Stimulated activated CD4-positive, alpha-beta T cell treated with anti-CD3 and anti-CD28 coated beads, Interleukin-1b, Interleukin-23, amount 100 ng/mL, for 1 hour (primary cell): ENCODE results near the gene NLRC3.

Source experiments
- DNase-seq, 2 donors: peaks; one replicate each; pipeline ENCODE4 v3.0.0-alpha.2; 2020; ENCODE audit warnings: low read depth in 2 of 2

NLRC3 gene

DNA sequence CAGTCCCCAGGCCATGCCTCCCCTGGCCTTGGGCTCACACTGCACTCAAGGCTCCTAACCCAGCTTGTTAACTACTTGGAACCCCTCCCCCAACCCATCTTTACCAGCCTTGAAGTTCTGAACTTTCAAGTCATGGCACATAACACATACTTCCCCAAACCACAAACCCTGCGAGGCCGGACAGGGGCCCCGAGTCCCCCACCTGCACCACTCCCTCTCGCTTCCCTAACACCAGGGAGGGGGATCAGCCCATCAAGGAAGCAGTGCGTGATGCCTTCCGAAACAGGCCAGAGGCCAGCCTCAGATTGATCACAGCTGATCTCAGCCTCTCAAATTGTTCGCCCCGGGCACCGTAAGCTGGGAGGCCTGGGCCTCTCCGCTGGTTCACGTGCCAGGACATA lies 3.0 kb upstream of the NLRC3 start:
- DNase-seq, result no peak

DNA sequence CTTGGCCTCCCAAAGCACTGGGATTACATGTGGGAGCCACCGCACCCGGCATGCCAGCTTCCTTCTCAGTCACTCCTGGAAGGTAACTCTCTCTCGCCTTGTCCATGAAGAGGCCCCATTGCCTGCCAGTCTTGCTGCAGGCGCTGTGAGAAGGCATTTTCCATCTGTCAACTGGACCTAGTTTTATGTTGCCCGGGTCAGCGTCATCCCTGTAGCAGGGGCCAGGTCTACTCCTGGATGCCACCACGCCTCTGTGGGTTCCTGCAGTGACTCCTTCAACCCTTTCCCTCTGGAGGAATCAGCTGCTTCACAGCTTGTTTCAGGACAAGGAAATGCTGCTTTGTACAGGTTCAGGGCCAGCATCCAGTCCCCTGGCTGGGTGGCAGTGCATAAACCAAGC lies 2.6 kb upstream of the NLRC3 start:
- no peak for DNase-seq

DNA sequence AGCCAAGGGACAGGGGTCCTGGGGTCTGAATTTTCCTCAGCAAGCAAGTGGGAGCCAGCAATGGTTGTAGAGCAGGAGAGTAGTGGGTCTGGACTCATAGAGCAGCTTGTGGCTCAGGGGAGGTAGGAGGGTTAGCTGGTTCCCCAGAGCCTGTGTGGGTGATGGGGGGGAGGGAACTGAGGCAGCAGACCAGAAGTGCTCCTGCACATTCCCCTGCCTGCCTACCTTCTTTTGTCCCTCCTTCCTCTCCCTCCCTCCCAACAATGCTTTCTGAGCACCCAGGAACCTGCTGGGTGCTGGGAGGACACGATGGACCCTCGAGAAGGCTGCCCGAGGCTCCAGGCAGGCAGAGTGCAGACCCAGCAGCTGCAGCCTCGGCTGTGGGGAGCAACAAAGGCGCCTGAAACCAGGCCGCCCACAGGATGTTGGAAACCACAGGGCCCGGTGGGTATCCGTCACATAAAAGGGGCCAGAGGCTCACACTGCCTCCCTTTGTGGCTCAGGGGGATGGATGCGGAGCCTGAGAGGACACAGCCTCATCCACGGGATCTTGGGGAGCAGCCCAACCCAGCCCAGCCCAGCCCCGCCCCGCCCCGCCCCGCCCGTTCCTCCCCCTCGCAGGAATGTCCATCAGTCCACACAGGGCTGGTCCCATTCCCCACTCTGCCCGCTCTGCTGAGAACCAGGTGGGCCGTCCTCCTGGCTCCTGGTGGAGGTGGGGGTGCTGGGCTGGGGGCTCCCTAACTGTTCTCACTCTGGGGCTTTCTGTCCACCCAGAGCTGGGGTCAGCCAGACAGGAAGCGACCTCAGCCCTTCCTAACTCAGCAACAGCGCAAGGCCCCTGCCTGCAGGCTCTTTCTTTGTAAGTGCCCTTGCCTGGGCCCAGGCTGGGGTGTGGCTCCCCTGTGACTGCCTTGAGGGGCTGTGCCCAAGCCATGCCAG lies 1.7 kb upstream of the NLRC3 start:
- no peak for DNase-seq

DNA sequence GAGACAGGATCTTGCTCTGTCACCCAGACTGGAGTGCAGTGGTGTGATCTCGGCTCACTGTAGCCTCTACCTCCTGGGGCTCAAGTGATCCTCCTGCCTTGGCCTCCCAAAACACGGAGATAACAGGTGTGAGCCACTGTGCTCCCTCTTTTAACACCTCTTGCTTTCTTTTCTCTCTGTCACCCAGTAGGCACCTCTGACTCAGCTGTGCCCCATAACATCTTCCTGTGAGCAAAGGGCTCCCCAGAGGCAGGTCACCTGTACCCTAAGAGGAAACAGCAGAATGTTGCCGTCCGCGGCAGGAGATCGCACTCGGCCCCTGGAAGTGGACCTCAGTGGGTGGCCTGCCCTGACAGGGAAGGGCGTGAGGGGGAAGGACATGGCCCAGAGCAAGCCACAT lies 918 bp upstream of the NLRC3 start:
- peak in 1 of 2 donors; percentile 29 for DNase-seq

DNA sequence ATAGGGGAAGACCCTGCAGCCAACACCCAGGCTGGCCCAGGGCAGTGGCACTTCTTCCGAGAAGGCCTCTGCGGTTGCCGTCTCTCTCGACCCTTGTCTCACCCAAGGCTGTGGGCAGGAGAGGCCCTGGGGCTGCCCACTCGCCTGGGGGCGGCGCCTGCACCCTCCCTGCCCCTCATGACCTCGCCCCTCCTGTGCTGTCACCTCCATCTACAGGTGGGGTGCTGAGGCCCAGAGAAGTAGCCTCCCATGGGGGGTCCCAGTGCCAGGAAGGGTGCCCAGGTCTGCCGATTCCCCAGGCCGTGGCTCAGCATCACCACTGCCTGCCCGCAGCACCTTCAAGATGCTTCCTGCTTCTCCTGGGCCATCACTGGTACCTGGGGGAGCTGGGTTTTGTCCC lies 992 bp downstream of the NLRC3 start:
- no peak for DNase-seq

DNA sequence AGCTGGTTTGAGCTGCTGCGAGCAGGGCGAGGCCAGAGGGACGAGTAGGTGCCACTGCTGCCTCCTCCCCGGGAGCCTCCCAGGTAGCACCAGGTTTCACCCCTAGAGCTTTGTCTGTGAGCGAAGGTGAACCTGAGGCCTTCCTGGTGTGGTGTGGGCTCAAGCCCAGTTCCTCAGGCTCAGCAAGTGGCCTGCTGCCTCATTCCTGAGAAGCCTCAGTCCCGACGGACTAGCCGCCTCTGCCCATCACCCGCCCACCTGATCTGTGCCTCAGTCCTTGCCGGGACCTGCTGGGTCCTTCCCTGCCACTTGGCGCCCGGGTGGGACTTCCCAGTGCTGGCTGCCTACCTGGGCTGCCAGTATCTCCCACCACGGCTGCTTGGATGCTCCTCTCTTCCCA lies 1.7 kb downstream of the NLRC3 start:
- no peak for DNase-seq

DNA sequence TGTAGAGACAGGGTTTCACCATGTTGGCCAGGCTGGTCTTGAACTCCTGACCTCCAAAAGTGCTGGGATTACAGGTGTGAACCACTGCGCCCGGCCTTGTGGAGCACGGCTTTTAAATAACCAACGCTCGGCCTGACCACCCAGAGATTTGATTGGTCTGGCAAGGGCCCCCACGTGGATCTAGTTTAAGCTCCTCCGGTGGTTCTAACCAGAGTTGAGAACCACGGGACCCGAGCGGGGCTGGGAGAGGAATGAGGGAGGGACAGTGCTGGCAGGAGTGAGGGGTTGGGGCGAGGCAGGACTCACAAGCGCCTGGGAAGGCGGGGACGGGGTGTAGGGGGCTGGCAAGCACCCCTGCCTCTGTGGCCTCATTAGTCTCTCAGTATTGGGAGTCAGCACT lies 3.0 kb downstream of the NLRC3 start:
- DNase-seq, result no peak

DNA sequence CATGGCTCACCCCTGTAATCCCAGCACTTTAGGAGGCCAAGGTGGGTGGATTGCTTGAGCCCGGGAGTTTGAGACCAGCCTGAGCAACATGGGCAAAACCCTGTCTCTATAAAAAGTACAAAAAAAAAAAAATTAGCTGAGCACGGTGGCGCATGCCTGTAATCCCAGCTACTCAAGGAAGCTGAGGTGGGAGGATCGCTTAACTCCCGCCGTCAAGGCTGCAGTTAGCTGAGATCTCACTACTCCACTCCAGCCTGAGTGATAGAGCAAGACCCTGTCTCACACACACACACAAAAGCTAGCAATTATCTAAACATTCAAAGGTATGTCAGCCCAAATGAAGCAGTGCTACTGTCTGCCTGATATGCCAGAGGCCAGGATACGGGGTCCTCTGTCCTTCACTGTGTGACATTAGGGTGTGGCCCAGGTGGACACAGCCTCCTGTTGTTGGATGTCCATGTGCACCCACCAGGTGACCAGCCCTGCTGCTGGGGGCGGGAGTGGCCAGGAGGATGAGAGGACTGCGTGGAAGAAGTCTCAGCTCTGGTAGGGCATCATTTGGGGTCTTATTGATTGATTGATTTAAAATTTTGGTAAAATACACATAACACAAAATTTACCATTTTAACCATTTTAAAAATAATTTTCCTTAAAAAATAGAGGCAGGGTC lies 3.9 kb downstream of the NLRC3 start:
- DNase-seq, result no peak

DNA sequence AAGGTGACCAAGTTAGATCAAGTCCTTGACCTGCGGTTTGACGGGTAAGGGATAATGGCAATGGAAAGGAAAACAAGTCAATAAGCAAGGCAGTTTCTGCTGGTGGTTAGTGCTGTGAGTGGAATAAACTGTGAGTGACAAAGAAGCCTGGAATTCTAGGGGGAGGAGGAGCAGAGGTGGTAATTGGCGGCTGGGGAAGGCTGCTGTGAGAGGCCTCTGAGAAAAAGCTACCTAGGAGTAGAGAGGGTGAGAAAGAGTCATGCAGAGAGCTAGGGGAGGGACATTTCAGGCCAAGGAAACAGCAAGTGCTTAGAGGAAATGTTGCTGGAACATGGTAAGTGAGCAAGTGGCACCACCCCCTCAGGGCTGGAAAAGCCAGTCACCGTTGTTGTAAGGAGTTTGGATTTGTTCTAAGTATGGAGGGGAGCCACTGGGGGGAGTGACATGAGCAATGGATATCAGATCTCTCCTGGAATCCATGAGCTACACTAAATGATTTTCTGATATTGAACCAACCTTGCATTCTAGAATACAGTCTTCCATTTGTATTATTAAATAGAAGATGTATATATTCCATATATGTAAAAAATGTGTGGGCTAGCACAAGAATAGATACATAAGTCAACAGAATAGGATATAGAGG lies 6.7 kb downstream of the NLRC3 start:
- no peak for DNase-seq

DNA sequence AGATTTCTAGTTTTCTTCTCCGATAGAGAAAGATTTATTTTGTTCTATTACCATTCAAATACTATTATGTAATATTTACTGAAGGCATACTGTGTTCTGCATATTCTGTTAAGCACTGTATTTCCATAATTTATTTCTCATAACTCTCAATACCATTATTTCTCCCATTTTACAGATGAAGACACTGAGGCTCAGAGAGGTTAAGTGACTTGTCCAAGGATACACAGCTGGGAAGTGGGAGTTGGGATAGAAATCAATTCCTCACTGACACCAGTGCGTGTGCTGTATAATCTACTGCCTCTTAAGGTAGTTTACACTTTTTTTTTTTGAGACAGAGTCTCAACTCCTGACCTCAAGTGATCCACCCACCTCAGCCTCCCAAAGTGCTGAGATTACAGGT lies 7.4 kb downstream of the NLRC3 start:
- DNase-seq, result no peak

DNA sequence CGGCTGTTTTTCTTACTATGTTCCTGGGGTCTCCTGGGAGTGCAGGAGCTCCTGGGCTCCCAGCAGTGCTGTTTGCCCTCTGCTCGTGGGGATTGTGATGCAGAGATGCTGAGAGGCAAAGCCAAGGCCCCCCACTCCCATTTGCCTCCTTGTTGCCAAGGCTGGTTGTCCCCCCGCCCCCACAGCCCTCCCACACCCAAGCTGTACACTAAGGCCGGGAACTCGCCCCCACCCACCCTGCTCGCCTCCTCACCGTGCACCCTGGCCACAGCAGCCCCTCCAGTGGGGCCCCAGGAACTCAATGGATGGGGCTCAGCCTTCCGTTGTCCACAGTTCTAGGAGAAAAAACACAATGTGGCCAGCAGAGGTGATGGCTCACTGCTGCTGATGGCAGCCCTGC lies 10.2 kb downstream of the NLRC3 start:
- no peak for DNase-seq

DNA sequence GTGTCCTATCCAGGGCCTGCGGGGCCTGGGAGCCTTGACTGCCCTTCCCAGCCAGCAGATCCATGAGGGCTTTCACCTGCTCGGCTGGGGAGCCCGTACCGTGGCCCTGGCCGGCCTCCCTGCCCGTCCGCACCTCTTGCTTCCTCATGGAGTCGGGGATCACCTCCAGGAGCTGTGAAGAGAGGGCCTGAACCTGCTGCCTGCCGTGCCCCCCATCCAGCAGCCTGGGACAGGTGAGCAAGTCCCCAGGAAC lies 12.4 kb downstream of the NLRC3 start:
- no peak for DNase-seq

DNA sequence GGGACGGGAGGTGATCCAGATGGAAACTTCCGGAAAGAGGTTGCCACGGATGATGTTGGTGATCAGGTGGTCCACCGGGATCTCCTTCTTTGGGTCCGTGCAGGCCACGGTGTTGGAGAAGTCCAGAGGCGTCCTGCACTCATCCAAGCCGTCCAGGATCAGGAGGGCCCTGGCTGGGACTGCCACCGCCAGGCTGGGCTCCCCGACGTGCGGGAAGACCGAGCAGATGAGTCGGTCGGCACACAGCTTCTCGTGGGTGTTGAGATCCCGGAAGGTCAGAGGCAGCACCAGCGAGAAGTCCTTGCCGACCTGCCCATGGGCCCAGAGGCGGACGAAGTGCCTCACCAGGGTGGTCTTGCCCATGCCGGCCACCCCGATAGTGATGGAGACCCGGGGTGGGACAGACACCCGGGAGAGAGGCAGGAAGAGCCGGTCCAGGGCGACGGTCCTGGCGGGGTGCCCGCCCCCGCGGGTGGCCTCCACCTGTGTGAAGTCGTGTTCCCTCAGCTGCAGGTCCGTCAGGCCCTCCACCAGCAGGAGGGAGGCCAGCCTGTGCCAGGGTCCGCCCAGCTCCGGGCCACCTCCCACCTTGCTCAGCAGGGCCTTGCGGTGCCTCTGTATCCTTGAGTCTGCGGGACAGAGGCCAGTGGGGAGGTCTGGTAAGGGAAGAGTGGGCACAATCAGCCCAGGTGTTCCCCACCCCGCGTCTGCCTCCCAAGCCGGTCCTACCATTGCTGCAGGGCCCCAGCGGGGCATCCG lies 12.9 kb downstream of the NLRC3 start:
- no peak for DNase-seq

DNA sequence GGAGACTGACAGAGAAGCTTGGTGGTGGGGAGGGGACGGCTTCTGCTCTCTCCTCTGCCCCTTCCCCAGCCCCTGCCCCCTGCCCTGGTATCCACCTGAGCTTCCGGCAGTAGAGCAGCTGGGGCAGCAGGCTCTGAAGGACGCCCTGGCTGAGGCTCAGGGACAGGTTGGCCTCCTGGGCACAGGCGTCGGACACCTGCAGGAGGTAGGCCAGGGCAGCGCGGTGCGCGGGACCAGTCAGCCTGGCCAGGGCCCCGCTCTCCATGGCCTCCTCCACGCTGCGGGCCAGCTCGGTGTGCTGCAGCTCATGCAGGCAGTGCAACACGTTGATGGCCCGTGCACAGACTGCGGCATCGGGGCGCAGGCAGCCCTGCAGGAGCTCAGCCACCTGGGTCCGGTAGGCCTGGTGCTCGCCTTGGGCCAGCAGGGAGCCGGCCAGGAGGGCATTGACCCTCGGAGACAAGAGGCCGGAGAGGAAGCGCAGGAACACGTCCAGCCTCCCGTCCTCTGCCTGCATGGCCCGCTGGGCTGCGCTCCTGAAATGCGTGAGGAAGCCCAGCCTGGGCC lies 14.2 kb downstream of the NLRC3 start:
- DNase-seq, result no peak

DNA sequence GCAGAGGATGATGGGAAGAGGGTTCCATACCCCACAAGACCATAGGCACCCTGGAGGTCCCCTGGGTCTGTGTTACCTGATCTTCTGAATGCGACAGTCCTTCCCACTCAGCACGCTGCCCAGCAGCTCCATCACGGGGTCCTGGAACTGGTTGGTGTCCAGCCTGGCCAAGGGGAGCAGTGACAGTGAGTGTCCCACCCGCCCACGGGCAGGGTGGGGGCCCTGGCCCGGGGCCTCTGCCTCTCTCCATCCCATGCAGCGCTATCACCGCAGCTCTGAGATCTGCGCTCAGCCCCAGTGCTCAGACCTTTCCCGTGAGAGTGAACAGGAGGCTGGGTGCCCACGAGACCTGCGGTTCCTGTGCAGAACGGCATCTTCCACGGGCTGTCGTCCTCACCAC lies 15.6 kb downstream of the NLRC3 start:
- DNase-seq, result no peak

DNA sequence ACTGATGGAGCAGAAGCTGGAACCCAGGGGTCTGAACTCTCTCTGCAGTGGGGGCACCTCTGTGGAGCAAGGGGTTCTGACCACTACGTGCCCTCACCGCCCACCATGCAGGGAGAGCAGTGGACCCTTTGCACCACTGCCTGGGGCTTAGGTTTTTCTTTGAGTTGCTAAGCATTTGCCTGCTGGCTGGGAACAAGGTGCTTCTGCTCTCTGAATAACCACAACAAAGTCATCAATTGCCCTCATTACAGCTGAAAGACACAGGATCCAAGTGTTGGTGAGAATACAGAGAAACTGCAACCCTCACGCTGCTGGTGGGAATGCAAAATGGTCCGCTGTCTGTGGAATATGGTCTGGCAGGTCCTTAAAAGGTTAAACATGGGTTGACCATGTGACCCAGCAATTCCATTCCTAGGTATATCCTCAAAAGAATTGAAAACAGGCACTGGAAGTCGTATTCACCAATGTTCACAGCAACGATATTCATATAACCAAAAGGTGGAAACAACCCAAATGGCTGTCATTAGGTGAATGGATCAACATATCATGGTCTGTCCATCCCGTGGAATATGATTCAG lies 22.8 kb downstream of the NLRC3 start:
- no peak for DNase-seq

DNA sequence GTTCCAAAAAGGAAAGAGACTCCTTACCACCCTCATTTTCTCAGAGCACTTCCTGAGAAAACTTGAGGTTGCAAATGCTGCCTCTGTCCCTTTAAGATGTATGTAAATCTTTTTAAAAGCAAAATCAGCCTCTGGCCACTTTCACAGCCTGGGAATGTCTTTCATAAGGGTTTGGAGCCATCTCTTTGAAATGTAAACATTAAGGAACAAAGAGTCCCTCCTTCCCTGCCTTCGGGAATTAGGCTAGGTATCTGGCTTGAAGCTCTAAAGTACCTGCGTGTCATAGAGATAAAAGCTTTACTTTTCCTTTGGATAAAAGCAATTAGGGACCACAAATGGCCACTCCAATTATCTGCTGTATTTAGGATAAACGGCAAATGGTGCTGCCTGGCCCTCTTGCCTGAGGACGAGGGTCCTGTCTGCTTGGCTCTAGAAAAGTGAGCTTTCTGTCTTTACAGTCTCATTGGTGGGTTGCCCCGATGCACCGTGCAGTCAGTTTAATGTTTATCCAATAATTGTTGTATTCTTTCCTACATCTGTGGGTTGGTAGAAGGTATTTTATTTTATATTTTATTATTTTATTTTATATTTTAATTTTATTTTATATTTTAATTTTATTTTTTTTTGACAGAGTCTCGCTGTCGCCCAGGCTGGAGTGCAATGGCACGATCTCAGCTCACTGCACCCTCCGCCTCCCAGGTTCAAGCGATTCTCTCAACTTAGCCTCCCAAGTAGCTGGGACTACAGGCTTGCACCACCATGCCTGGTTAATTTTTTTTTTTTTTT lies 23.9 kb downstream of the NLRC3 start:
- no peak for DNase-seq

DNA sequence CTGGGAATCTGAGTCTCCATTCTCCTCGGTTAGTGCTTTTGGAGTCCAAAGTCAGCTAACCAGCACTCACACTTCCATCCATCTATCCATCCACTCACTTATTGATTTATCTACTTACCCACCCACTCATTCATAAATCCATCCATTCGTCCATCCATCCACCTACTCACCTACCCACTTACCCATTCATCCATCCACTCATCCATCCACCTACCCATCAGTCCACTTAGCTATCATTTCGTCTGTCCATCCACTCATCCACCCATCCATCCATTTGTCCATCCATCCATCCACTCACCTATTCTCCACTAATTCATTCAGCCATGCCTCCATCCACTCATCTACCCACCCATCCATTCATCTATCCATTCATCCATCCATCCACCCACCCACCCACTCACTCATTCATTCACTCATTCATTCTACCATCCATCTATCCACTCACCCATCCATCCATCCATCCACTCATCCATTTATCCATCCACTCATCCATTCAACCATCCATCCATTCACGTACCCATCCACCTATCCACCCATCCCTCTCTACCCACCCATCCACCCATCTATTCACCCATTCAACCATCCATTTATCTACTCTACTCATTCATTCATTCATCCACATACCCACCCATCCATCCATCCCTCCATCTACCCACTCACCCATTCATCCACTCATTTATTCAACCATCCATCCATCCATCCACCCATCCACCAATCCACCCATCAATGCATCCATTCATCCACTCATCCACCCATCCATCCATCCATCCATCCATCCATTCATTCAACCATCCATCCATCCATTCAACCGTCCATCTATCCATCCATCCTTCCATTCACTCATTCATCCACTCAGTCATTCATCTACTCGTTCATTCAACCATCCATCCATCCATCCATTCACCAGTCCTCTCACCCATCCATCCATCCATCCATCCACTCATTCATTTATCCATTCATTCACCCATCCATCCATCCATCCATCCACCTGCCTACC lies 26.1 kb downstream of the NLRC3 start:
- DNase-seq, result no peak

DNA sequence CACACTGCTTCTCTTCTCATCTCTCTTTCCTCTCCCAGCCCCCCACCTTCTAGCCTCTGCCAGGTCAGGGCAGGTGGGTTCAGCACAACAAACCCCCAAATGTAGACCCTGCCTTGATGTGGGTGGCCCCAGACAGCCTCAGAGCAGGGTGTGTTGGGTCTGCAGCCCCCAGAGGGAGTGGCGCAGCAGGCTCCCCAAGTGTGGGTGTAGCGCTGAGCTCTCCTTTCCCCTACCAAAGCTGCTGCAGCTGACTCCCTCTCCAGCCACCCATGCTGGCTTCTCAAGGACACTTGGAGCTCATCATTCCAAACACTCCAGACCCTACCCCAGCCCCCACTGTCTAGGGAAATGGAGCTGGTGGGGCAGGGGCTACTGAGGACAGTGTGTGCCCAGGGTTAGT lies 27.3 kb downstream of the NLRC3 start:
- DNase-seq, result no peak

DNA sequence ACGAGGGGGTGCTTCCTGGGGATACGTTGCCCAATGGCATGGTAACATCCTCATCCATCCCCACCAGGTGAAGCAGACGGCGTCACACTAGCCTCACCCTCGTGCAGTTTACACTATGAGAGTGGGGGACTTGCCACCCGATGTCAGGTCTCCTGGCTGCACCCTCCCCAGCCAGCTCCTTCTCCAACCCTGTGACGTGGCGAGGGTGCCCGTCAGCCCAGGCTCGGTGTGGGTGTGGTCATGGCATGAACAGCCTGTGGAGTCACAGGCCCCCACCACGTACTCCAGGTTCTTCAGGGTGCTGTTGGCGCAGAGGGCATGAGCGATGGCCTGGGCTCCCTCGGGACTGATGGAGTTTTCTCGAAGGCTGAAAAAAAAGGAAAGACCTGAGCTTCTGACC lies 28.3 kb downstream of the NLRC3 start:
- DNase-seq, result no peak
